ENCODE results near the gene SYCN. TPM values are rescaled to one million over a fixed set of nuclear protein-coding genes. Genes with fewer than 3 reads are reported as not detected.
A peak's percentile ranks its signal among the peaks of the same experiment; 100 is the strongest.

The SYCN gene
- total and polyA plus RNA-seq, 2 of the 13 experiments (the other 11 are each of a cell fraction or from before 2014, with no cell fraction given), result not detected

- DNase-seq (ENCODE audit: low spot score) (peak; percentile 49), FAIRE-seq (no peak), ATAC-seq (peak; percentile 47)
- peaks cover 49% of the 10 kb centered on the region for H3K4me1 ChIP-seq (ENCODE audit: insufficient read depth, low read length)
- H3K4me3 ChIP-seq (replicated peaks in 1 of 3; ENCODE audit: insufficient read depth in 1 of 3, low read depth in 2 of 3, low read length in 3 of 3), result no peak overlapping the region
- ChIA-PET CTCF (ENCODE audit: low intra/inter-chr PET ratio, low total read pairs) (no interaction called here), POLR2A (no interaction called here)
- no peak overlapping the region for H3K4me2 ChIP-seq (ENCODE audit: low read depth, low read length)
- no TSS peak for BruUV-seq (replicated peaks)
- H3K27ac ChIP-seq (ENCODE audit: extremely low read length, insufficient read depth, low read length), result peak overlapping the region; percentile 21
- 74% methylated on average over 7 of the region's 17 CpGs for WGBS (ENCODE audit: low lambda C conversion rate)
- intact Hi-C loops (cut with micrococcal nuclease; ENCODE audit: unreplicated experiment), result no loop called here
- H4K20me1 ChIP-seq (ENCODE audit: insufficient read depth, low read length), result peaks cover 2% of the 10 kb centered on the region; the same call in 1 of the 2 replicates
- H3K27me3 ChIP-seq (ENCODE audit: control insufficient read depth in 1 of 2, insufficient read depth in 2 of 2, low read length in 2 of 2), result no peaks in the 10 kb centered on the region; a peak in 1 of 5 replicates
- H3K9ac ChIP-seq (ENCODE audit: insufficient read depth, low read depth, low read length), result no peak overlapping the region
- H2AFZ ChIP-seq (ENCODE audit: low read length), result no peak overlapping the region
- H3K36me3 ChIP-seq (replicated peaks in 1 of 2; ENCODE audit: control insufficient read depth in 1 of 2, insufficient read depth in 2 of 2, low read length in 2 of 2), result peaks cover 11 to 37% of the 10 kb centered on the region in 2 experiments; a peak in 4 of 5 replicates
- H3K79me2 ChIP-seq (ENCODE audit: insufficient read depth, low read length), result no peaks in the 10 kb centered on the region
- in situ Hi-C loops (cut with HindIII; ENCODE audit: extremely low pct_ligation_motif_present, low pct_unique_long_range_greater_than_20kb), result no loop called here
- no peaks in the 10 kb centered on the region for H3K9me3 ChIP-seq (ENCODE audit: low read length)
- TF ChIP-seq PATZ1 (CRISPR knock-in tag; IDR thresholded peaks at IDR 0.05) (peak; percentile 45; the same call in 1 of the 2 replicates), SMYD3 (CRISPR knock-in tag; IDR thresholded peaks at IDR 0.05) (no peak), ZNF747 (CRISPR knock-in tag; IDR thresholded peaks at IDR 0.05; ENCODE audit: borderline replicate concordance) (0 out of 2 replicates have a peak, but pooled peaks have one; percentile 23), ZUFSP (CRISPR knock-in tag; IDR thresholded peaks at IDR 0.05; ENCODE audit: borderline replicate concordance) (no peak), THAP8 (CRISPR knock-in tag; IDR thresholded peaks at IDR 0.05; ENCODE audit: borderline replicate concordance) (no peak), SAP130 (CRISPR knock-in tag; IDR thresholded peaks at IDR 0.05; ENCODE audit: low read depth) (0 out of 2 replicates have a peak, but pooled peaks have one; percentile 13), ZNF121 (CRISPR knock-in tag; IDR thresholded peaks at IDR 0.05) (no peak), GPN1 (CRISPR knock-in tag; IDR thresholded peaks at IDR 0.05; ENCODE audit: borderline replicate concordance) (no peak), ZNF687 (CRISPR knock-in tag; IDR thresholded peaks at IDR 0.05) (peak; percentile 68), ZBTB25 (CRISPR knock-in tag; IDR thresholded peaks at IDR 0.05) (no peak), HHEX (CRISPR knock-in tag; IDR thresholded peaks at IDR 0.05) (no peak)
Measured at GRCh38 chr19:39170386-39171231, 33.5 kb downstream of the SYCN start.
